Mucosa of descending colon (tissue), 3 donors: Measurements from ENCODE around the gene SASH1. TPM values are rescaled to one million over a fixed set of nuclear protein-coding genes. Genes with fewer than 3 reads are reported as not detected.

ENCODE experiments used
- ATAC-seq: fragments of 200-7000 bp; cut with Tn5 transposase; one replicate; pipeline ENCODE4 v1.9.1; 2020; ENCODE audit warnings: mild to moderate bottlenecking, moderate library complexity
- DNase-seq, 3 donors: peaks; one replicate each; pipeline ENCODE4 v3.0.0-alpha.2; 2020
- H3K36me3 ChIP-seq: fragments of 200-600 bp; one replicate; pipeline ENCODE4 v1.8.0; 2021; ENCODE audit warnings: low read depth, mild to moderate bottlenecking
- H3K4me1 ChIP-seq: fragments of 200-600 bp; one replicate; pipeline ENCODE4 v1.8.0; 2021; ENCODE audit warnings: low read depth, mild to moderate bottlenecking
- H3K4me3 ChIP-seq: fragments of 200-600 bp; one replicate; pipeline ENCODE4 v1.8.0; 2021; ENCODE audit warnings: mild to moderate bottlenecking
- H3K9me3 ChIP-seq: fragments of 200-600 bp; one replicate; pipeline ENCODE4 v1.8.0; 2021; ENCODE audit warnings: mild to moderate bottlenecking
- CTCF ChIP-seq: fragments of 200-600 bp; IDR thresholded peaks from one replicate; pipeline ENCODE4 v1.8.0; 2022; ENCODE audit warnings: antibody characterized with exemption, mild to moderate bottlenecking
- intact Hi-C, 2 donors: fragments of 100-400 bp; cut with DNase I in 1 of 2; cut with micrococcal nuclease in 1 of 2; formaldehyde crosslinking; loops; one replicate each; pipeline versions ENCODE4 v1.11.0 to v1.11.1; 2022; cut with DNase I, micrococcal nuclease
- total RNA-seq, 3 donors: library from RNA; stranded (reverse); fragmentation: NEBNext Ultra II Directional in 2 of 3; extraction: Animal tissue kit (Norgen Biotek cat#: 25700) in 2 of 3; gene quantifications; one replicate each; pipeline versions ENCODE4 v1.2.1 to v1.2.4, GENCODE V29; 2021 to 2023
- donor health status: DM: no; HTN: no; CAD: no; lungs with moderate emphysema.
- donor health status: DM: no; HTN: no; CAD: no.
- donor health status: DM: no; HTN: yes; CAD: no.

The SASH1 gene
- total RNA-seq, 3 donors from 2014 or later = 20.5 to 47.3 (median 22.9) TPM

GRCh38 chr6:148464319-148465010 lies 121.8 kb downstream of the SASH1 start:
- ATAC-seq = peak; percentile 75
- peak in 2 of 3 donors; percentile 57 to 81 for DNase-seq
- Histone ChIP-seq H3K4me3 (no peak overlapping the region), H3K4me1 (no peaks in the 10 kb centered on the region), H3K36me3 (no peaks in the 10 kb centered on the region), H3K9me3 (no peaks in the 10 kb centered on the region)
- peak; percentile 85 for TF ChIP-seq CTCF
- intact Hi-C loops = loop anchor here (5.0 kb wide), 2 partner anchors 287 to 292 kb away; no protein-coding TSS in a partner anchor

DNA sequence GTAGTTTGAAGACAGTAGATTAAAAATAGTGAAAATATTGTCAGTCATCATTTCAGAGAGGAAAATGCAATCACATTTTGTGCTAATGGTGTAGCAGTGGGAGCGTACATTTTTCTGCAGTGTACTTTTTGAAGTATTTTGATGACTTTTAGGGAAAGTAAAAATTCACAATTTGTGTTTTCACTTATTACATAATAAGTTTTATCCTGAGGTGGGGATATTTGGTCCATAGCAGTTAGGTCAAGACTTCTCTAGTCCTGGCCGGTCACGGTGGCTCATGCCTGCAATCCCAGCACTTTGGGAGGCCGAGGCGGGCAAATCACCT lies 122.3 kb downstream of the SASH1 start:
- Histone ChIP-seq H3K36me3 (no peaks in the 10 kb centered on the region), H3K4me1 (no peaks in the 10 kb centered on the region), H3K4me3 (no peak overlapping the region), H3K9me3 (no peaks in the 10 kb centered on the region)
- TF ChIP-seq CTCF = no peak
- intact Hi-C loops = loop anchor here in 1 of 2 donors (5.0 kb wide), 1 partner anchor 293 kb away; no protein-coding TSS in a partner anchor
- ATAC-seq (no peak), DNase-seq (no peak)

DNA sequence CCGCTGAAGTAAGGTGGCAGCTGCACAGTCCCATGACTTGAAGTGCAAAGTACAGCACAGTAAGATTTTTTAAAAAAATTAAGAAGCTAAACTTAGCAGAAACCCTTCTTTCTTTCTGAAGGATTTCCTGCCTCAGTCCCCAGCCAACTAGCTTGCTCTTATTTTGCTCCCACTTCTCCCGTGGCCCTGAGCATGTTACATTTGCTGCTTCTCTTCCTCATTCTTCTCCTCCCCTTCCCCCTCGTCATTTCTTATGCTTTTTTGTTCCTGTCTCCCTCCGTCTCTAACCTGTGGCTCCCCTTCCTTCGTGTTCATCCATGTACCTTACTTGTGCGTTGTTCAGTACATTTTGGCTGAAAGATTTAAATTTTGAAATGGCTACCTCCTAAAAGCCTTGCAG lies 123.0 kb downstream of the SASH1 start:
- Histone ChIP-seq H3K9me3 (no peaks in the 10 kb centered on the region), H3K4me1 (no peaks in the 10 kb centered on the region), H3K36me3 (no peaks in the 10 kb centered on the region), H3K4me3 (no peak overlapping the region)
- TF ChIP-seq CTCF = no peak
- intact Hi-C loops = loop anchor here in 1 of 2 donors (5.0 kb wide), 1 partner anchor 293 kb away; no protein-coding TSS in a partner anchor
- ATAC-seq (no peak), DNase-seq (no peak)

GRCh38 chr6:148466158-148466557 lies 123.5 kb downstream of the SASH1 start:
- Histone ChIP-seq H3K9me3 (no peaks in the 10 kb centered on the region), H3K4me3 (no peak overlapping the region), H3K36me3 (no peaks in the 10 kb centered on the region), H3K4me1 (no peaks in the 10 kb centered on the region)
- DNase-seq = no peak
- intact Hi-C loops = loop anchor here in 1 of 2 donors (5.0 kb wide), 1 partner anchor 294 kb away; no protein-coding TSS in a partner anchor
- no peak for TF ChIP-seq CTCF
- no peak for ATAC-seq

DNA sequence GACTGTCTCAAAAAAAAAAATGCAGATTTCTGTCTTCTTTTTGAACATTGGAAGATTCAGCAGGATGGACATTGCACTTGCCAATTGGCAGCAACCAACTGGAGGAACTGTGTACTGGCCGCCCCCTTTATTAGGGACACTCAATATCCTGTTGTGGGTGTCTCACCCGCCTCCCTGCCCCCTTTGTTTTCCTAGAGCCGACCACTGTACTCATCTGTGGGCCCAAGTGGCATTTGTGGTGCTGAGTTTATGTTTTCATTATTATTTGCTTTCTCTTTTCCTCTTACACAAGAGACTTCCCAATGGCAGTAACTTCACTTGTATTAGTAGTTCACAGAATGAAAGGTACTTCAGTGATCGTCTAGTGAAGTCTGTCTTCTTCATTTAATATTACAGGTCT lies 125.3 kb downstream of the SASH1 start:
- ATAC-seq (no peak), DNase-seq (no peak)
- H3K4me3 ChIP-seq = no peak overlapping the region
- H3K36me3 ChIP-seq = no peaks in the 10 kb centered on the region
- no peaks in the 10 kb centered on the region for H3K4me1 ChIP-seq
- H3K9me3 ChIP-seq = no peaks in the 10 kb centered on the region
- no peak for TF ChIP-seq CTCF
- intact Hi-C loops = loop anchor here in 1 of 2 donors (5.0 kb wide), 1 partner anchor 296 kb away; no protein-coding TSS in a partner anchor
